H1 (cell line): ENCODE data around the gene TFRC. TPM values are rescaled to one million over a fixed set of nuclear protein-coding genes. Genes with fewer than 3 reads are reported as not detected.

Source experiments
- CTCF ChIA-PET: fragments of 300-600 bp; sonication (Branson Sonifier 250); formaldehyde crosslinking; loops from one replicate; lab custom pipeline; 2021; ENCODE audit not compliant: partially characterized antibody; lab: Charles Lee
- POLR2A ChIA-PET: fragments of 300-600 bp; sonication (Branson Sonifier 250); formaldehyde crosslinking; loops from one replicate; lab custom pipeline; 2021; ENCODE audit warnings: inconsistent platforms; ENCODE audit not compliant: partially characterized antibody; lab: Charles Lee
- DNase-seq, 2 experiments: peaks; one replicate each; pipeline versions ENCODE4 v3.0.0 to v3.0.0-alpha.2; 2010 to 2022; ENCODE audit warnings: low spot score in 2 of 2, low read depth in 1 of 2, mixed read lengths in 1 of 2
- FAIRE-seq: peaks from 2 replicates; lab custom pipeline; 2011; peaks lifted over from hg19 to GRCh38; lab: Jason Lieb, UNC
- H2AFZ ChIP-seq: 2 replicates; pipeline ENCODE4 v1.8.1; 2012; ENCODE audit warnings: low read length, inconsistent platforms
- H2AK5ac ChIP-seq: 2 replicates; pipeline ENCODE4 v1.6.1; 2013; ENCODE audit warnings: low read depth, low read length
- H2BK120ac ChIP-seq: replicated peaks from 2 replicates; pipeline ENCODE3; 2013; ENCODE audit warnings: low read depth, low read length, inconsistent platforms
- H2BK12ac ChIP-seq: 2 replicates; pipeline ENCODE4 v1.6.1; 2013; ENCODE audit warnings: low read depth, low read length
- H2BK15ac ChIP-seq: 2 replicates; pipeline ENCODE4 v1.6.1; 2013; ENCODE audit warnings: low read length
- H2BK20ac ChIP-seq: 2 replicates; pipeline ENCODE4 v1.6.1; 2013; ENCODE audit warnings: low read length
- H2BK5ac ChIP-seq: 2 replicates; pipeline ENCODE4 v1.6.1; 2013; ENCODE audit warnings: low read depth, low read length
- H3K14ac ChIP-seq: 2 replicates; pipeline ENCODE4 v1.6.1; 2013; ENCODE audit warnings: inconsistent platforms; ENCODE audit not compliant: insufficient read length
- H3K18ac ChIP-seq: 2 replicates; pipeline ENCODE4 v1.6.1; 2013; ENCODE audit warnings: low read length; ENCODE audit errors: extremely low read depth
- H3K23ac ChIP-seq: 2 replicates; pipeline ENCODE4 v1.6.1; 2013; ENCODE audit warnings: inconsistent platforms; ENCODE audit not compliant: insufficient read length
- H3K23me2 ChIP-seq: 2 replicates; pipeline ENCODE4 v1.6.1; 2013; ENCODE audit warnings: low read depth, low read length
- H3K27ac ChIP-seq: 2 replicates; pipeline ENCODE4 v1.6.1; 2011; ENCODE audit warnings: low read depth, low read length, inconsistent platforms
- H3K27me3 ChIP-seq, 4 experiments: replicated peaks in 1 of 4; 1 replicate in 1 of 4; 2 replicates in 3 of 4; pipeline versions ENCODE4 v1.6.1 to v1.8.1; 2011 to 2013; ENCODE audit warnings: low read length in 3 of 4, mild to moderate bottlenecking in 3 of 4, inconsistent platforms in 2 of 4, mixed read lengths in 2 of 4, moderate library complexity in 1 of 4; ENCODE audit not compliant: control insufficient read depth in 3 of 4, insufficient read depth in 3 of 4; ENCODE audit errors: extremely low read depth in 1 of 4
- H3K36me3 ChIP-seq, 4 experiments: 2 replicates each; pipeline versions ENCODE4 v1.6.1 to v1.8.1; 2011 to 2013; ENCODE audit warnings: mild to moderate bottlenecking in 4 of 4, low read length in 3 of 4, moderate library complexity in 2 of 4, control low read depth in 1 of 4, inconsistent platforms in 1 of 4; ENCODE audit not compliant: insufficient read depth in 4 of 4, control insufficient read depth in 2 of 4
- H3K4ac ChIP-seq: replicated peaks from 2 replicates; pipeline ENCODE3; 2013; ENCODE audit warnings: low read length, low read depth, mixed read lengths, inconsistent platforms; ENCODE audit not compliant: insufficient read length
- H3K4me1 ChIP-seq, 4 experiments: replicated peaks in 1 of 4; 1 replicate in 1 of 4; 2 replicates in 3 of 4; pipeline versions ENCODE4 v1.6.1 to v1.8.1; 2011 to 2013; ENCODE audit warnings: low read length in 3 of 4, inconsistent platforms in 2 of 4, mixed read lengths in 1 of 4; ENCODE audit not compliant: insufficient read depth in 4 of 4, control insufficient read depth in 3 of 4
- H3K4me2 ChIP-seq, 2 experiments: 2 replicates each; pipeline versions ENCODE4 v1.6.1 to v1.8.1; 2011 to 2013; ENCODE audit warnings: low read depth in 2 of 2, low read length in 2 of 2, control low read depth in 1 of 2, inconsistent platforms in 1 of 2, mild to moderate bottlenecking in 1 of 2; ENCODE audit not compliant: insufficient read depth in 1 of 2
- H3K4me3 ChIP-seq, 4 experiments: fragments of 200-600, 300-600 bp in 1 of 4; sonication (generic), shearing (Covaris generic), sonication (Bioruptor Twin) in 1 of 4; 2 replicates each; pipeline versions ENCODE4 v1.5.1 to v1.8.1; 2011 to 2016; ENCODE audit warnings: low read length in 4 of 4, low read depth in 3 of 4, control low read depth in 2 of 4, inconsistent platforms in 2 of 4, mild to moderate bottlenecking in 2 of 4, mixed read lengths in 1 of 4, moderate library complexity in 1 of 4; ENCODE audit not compliant: insufficient read depth in 2 of 4; ENCODE audit errors: extremely low read depth in 1 of 4
- H3K56ac ChIP-seq: replicated peaks from 2 replicates; pipeline ENCODE3; 2013; ENCODE audit warnings: low read depth, mild to moderate bottlenecking, mixed read lengths, low read length, inconsistent platforms; ENCODE audit not compliant: insufficient read length
- H3K79me1 ChIP-seq: 2 replicates; pipeline ENCODE4 v1.6.1; 2013; ENCODE audit warnings: low read depth, low read length, control low read depth
- H3K79me2 ChIP-seq, 2 experiments: 2 replicates each; pipeline versions ENCODE4 v1.6.1 to v1.8.1; 2012 to 2013; ENCODE audit warnings: low read length in 2 of 2, mild to moderate bottlenecking in 2 of 2, inconsistent platforms in 1 of 2; ENCODE audit not compliant: insufficient read depth in 2 of 2, control insufficient read depth in 1 of 2
- H3K9ac ChIP-seq, 4 experiments: replicated peaks in 1 of 4; 1 replicate in 1 of 4; 2 replicates in 3 of 4; pipeline versions ENCODE4 v1.6.1 to v1.8.1; 2011 to 2013; ENCODE audit warnings: low read depth in 3 of 4, low read length in 3 of 4, control low read depth in 2 of 4, mild to moderate bottlenecking in 2 of 4, moderate library complexity in 2 of 4, inconsistent platforms in 1 of 4; ENCODE audit errors: extremely low read depth in 1 of 4
- H3K9me3 ChIP-seq, 2 experiments: 2 replicates each; pipeline versions ENCODE4 v1.6.1 to v1.8.1; 2012 to 2013; ENCODE audit warnings: mild to moderate bottlenecking in 2 of 2, moderate library complexity in 2 of 2, control low read depth in 1 of 2, inconsistent platforms in 1 of 2, low read depth in 1 of 2, low read length in 1 of 2, mixed read lengths in 1 of 2; ENCODE audit not compliant: insufficient read depth in 2 of 2
- H4K20me1 ChIP-seq, 2 experiments: replicated peaks in 1 of 2; 2 replicates each; pipeline versions ENCODE3 to v1.8.1; 2011 to 2013; ENCODE audit warnings: inconsistent platforms in 2 of 2, low read length in 2 of 2, mild to moderate bottlenecking in 1 of 2; ENCODE audit not compliant: insufficient read depth in 2 of 2, control insufficient read depth in 1 of 2
- H4K5ac ChIP-seq: 2 replicates; pipeline ENCODE4 v1.6.1; 2013; ENCODE audit warnings: low read length, low read depth, mixed read lengths, inconsistent platforms; ENCODE audit not compliant: insufficient read length
- H4K8ac ChIP-seq: 2 replicates; pipeline ENCODE4 v1.8.0; 2013; ENCODE audit warnings: mild to moderate bottlenecking, moderate library complexity, low read length, inconsistent platforms; ENCODE audit not compliant: insufficient read depth; ENCODE audit errors: extremely low read depth
- H4K91ac ChIP-seq: replicated peaks from 2 replicates; pipeline ENCODE3; 2013; ENCODE audit warnings: low read length, mixed read lengths, inconsistent platforms; ENCODE audit not compliant: insufficient read length
- ASH2L ChIP-seq: fragments of 200-600, 300-600 bp; sonication (generic); IDR thresholded peaks from one replicate; pipeline ENCODE4 v1.7.1; 2017; ENCODE audit warnings: low read length
- BRCA1 ChIP-seq: IDR thresholded peaks from 2 replicates; pipeline ENCODE4 v1.6.1; 2012; ENCODE audit warnings: low read depth, low read length, improper control_type of control experiment
- POLR2AphosphoS5 ChIP-seq: IDR thresholded peaks from 2 replicates; pipeline ENCODE4 v1.6.1; 2011; ENCODE audit warnings: low read depth, low read length
- RBBP5 ChIP-seq: IDR thresholded peaks from 2 replicates; pipeline ENCODE4 v1.7.1; 2012; ENCODE audit warnings: low read depth, mild to moderate bottlenecking, inconsistent platforms, low read length, moderate library complexity, borderline replicate concordance
- TBP ChIP-seq: IDR thresholded peaks from 2 replicates; pipeline ENCODE4 v1.6.1; 2011; ENCODE audit warnings: low read depth, low read length, improper control_type of control experiment
- WGBS, 2 experiments: shearing (Covaris generic) in 1 of 2; methylation state at CpG; one replicate each; pipeline versions ENCODE4 v1.1.6 to v1.1.7; 2013 to 2015; ENCODE audit warnings: low lambda C conversion rate in 2 of 2, mixed read lengths in 2 of 2, inconsistent platforms in 1 of 2, low coverage in 1 of 2, missing lambda C conversion rate in 1 of 2; ENCODE audit not compliant: insufficient replicate concordance in 2 of 2, insufficient coverage in 1 of 2, insufficient read length in 1 of 2; ENCODE audit errors: extremely low coverage in 1 of 2, missing lambda C conversion rate in 1 of 2; 5-methylcytosine and 5-hydroxymethylcytosine counted together
- polyA plus RNA-seq, 7 experiments: library from polyadenylated mRNA; depleted of rRNA in 3 of 7; stranded (reverse) in 5 of 7; unstranded in 2 of 7; fragments of >200 nt in 5 of 7; fragments of 200-250 nt in 2 of 7; gene quantifications; 1 replicate in 5 of 7; 2 replicates in 1 of 7; 4 replicates in 1 of 7; pipeline versions ENCODE4 v1.2.1 to v1.2.3, GENCODE V29; 2011 to 2013; ENCODE audit warnings: missing spikeins in 2 of 7, mixed read lengths in 2 of 7
- total RNA-seq: library from RNA; stranded (reverse); fragmentation: NEBNext Ultra II Directional; extraction: Animal tissue kit (Norgen Biotek cat#: 25700); gene quantifications from 2 replicates; pipeline ENCODE4 v1.2.1, GENCODE V29; 2021
- TF ChIP-seq, protein P1 (sequence below): IDR thresholded peaks from 2 replicates; pipeline ENCODE4 v1.6.1; 2011; ENCODE audit warnings: low read depth, mild to moderate bottlenecking, low read length; ENCODE audit not compliant: insufficient read depth

Gene TFRC
- total and polyA plus RNA-seq, 2 of the 8 experiments (the other 6 are each of a cell fraction or from before 2014, with no cell fraction given), result 67.3 to 161 TPM

DNA sequence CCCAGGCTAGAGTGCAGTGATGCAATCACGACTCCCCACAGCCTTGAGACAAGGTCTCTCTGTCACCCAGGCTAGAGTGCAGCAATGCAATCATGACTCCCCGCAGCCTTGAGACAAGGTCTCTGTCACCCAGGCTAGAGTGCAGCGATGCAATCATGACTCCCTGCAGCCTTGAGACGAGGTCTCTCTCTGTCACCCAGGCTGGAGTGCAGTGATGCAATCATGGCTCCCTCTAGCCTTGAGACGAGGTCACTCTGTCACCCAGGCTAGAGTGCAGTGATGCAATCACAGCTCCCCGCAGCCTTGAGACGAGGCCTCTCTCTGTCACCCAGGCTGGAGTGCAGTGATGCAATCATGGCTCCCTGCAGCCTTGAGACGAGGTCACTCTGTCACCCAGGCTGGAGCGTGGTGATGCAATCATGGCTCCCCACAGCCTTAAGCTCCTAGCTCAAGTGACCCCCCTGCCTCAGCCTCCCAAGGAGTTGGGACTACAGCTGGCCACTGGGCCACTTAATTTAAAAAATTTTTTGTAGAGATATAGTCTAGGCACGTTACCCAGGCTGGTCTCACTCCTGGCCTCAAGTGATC is 26.1 kb downstream of the TFRC start:
- H2BK15ac ChIP-seq, result no peak overlapping the region

More for the DNA sequence above, 26.1 kb downstream of the TFRC start:
- no peak overlapping the region for H3K18ac ChIP-seq
- POLR2A ChIA-PET, result interaction anchor here (1.8 to 1.9 kb wide), 3 partner anchors 9 to 27 kb away, joined by 4 to 7 read pairs (median 4); no protein-coding TSS in a partner anchor
- H4K91ac ChIP-seq, result no peak overlapping the region
- H3K79me2 ChIP-seq, result no peaks in the 10 kb centered on the region; a peak in 1 of 4 replicates
- no peaks in the 10 kb centered on the region for H3K23me2 ChIP-seq
- no peak overlapping the region for H4K8ac ChIP-seq
- no peaks in the 10 kb centered on the region for H3K9me3 ChIP-seq
- no peak overlapping the region for H2AFZ ChIP-seq
- no peak overlapping the region for H3K4me2 ChIP-seq
- no peak for FAIRE-seq
- H2BK20ac ChIP-seq, result no peak overlapping the region
- H4K5ac ChIP-seq, result no peak overlapping the region
- H3K56ac ChIP-seq, result no peak overlapping the region
- peaks cover 38 to 87% (median 68%) of the 10 kb centered on the region in 4 experiments for H3K36me3 ChIP-seq
- no peak overlapping the region for H3K23ac ChIP-seq
- H3K4ac ChIP-seq, result no peak overlapping the region
- 88% methylated on average over 10 of the region's 10 CpGs; no CpG with 5 or more reads in 1 of the 2 experiments for WGBS, 2 experiments
- no peak overlapping the region for H3K4me3 ChIP-seq
- no peak overlapping the region for H3K14ac ChIP-seq
- H2BK12ac ChIP-seq, result peak overlapping the region; percentile 2; the same call in 1 of the 2 replicates
- no peak overlapping the region for H2AK5ac ChIP-seq
- peak overlapping the region; percentile 68 for H3K27ac ChIP-seq
- DNase-seq, result no peak
- H3K79me1 ChIP-seq, result no peaks in the 10 kb centered on the region
- H4K20me1 ChIP-seq, result peaks cover 0 to 3% of the 10 kb centered on the region in 2 experiments
- no peaks in the 10 kb centered on the region for H3K27me3 ChIP-seq
- no peak for TF ChIP-seq BRCA1
- TF ChIP-seq POLR2AphosphoS5, result 0 out of 2 replicates have a peak, but pooled peaks have one; percentile 31
- TF ChIP-seq RBBP5, result no peak
- TF ChIP-seq TBP, result no peak
- TF ChIP-seq ASH2L, result no peak
- TF ChIP-seq, protein P1, sequence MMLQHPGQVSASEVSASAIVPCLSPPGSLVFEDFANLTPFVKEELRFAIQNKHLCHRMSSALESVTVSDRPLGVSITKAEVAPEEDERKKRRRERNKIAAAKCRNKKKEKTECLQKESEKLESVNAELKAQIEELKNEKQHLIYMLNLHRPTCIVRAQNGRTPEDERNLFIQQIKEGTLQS, result peak; percentile 1; the same call in 1 of the 2 replicates
- peaks cover 0 to 7% (median 4%) of the 10 kb centered on the region in 4 experiments; a peak in 5 of 7 replicates for H3K4me1 ChIP-seq
- H3K9ac ChIP-seq, result no peak overlapping the region
- no peak overlapping the region for H2BK120ac ChIP-seq
- CTCF ChIA-PET, result interaction anchor here (0.8 to 4.6 kb wide), 4 partner anchors 14 to 142 kb away, joined by 3 to 19 read pairs (median 5); no protein-coding TSS in a partner anchor
- H2BK5ac ChIP-seq, result peak overlapping the region; percentile 79
